Measurements from ENCODE around the gene NAT14. TPM values are rescaled to one million over a fixed set of nuclear protein-coding genes. Genes with fewer than 3 reads are reported as not detected.

Gene NAT14
- total and polyA plus RNA-seq, 2 donors (not counting 3 experiments of a cell fraction or from before 2014, with no cell fraction given), result 39.1 to 44.7 TPM

GRCh38 chr19:55446060-55446459, 38.9 kb upstream of the NAT14 start:
- CTCF ChIA-PET, result interaction anchor here (0.6 to 1.0 kb wide), 3 partner anchors 9 to 206 kb away, joined by 3 to 4 read pairs (median 3); no protein-coding TSS in a partner anchor

More at GRCh38 chr19:55446060-55446459, 38.9 kb upstream of the NAT14 start:
- Histone ChIP-seq H4K20me1 (replicated peaks; ENCODE audit: control insufficient read depth, extremely low read depth, insufficient read depth, low read length) (no peaks in the 10 kb centered on the region), H3K27me3 (ENCODE audit: control insufficient read depth in 2 of 2, insufficient read depth in 2 of 2, low read length in 2 of 2) (peaks cover 37 to 44% of the 10 kb centered on the region in 2 experiments), H3K9ac (replicated peaks; ENCODE audit: extremely low read depth, insufficient read depth, low read length) (no peak overlapping the region), H3K4me2 (ENCODE audit: insufficient read depth, low read length) (no peak overlapping the region), H3K9me1 (replicated peaks; ENCODE audit: control insufficient read depth, extremely low read depth, insufficient read depth, low read length) (no peaks in the 10 kb centered on the region), H3K27ac (ENCODE audit: insufficient read depth, low read depth, low read length) (no peak overlapping the region), H3K4me3 (replicated peaks in 1 of 3; ENCODE audit: insufficient read depth in 1 of 3, low read depth in 1 of 3, low read length in 3 of 3) (no peak overlapping the region), H2AFZ (ENCODE audit: low read depth, low read length) (no peak overlapping the region), H3K9me3 (replicated peaks; ENCODE audit: control insufficient read depth, insufficient read depth, low read length) (no peaks in the 10 kb centered on the region), H3K4me1 (ENCODE audit: control insufficient read depth, extremely low read depth, insufficient read depth, low read length) (no peaks in the 10 kb centered on the region), H3K36me3 (ENCODE audit: control insufficient read depth in 2 of 2, extremely low read depth in 1 of 2, insufficient read depth in 2 of 2, low read length in 2 of 2) (no peaks in the 10 kb centered on the region), H3K79me2 (ENCODE audit: control insufficient read depth, insufficient read depth, low read length) (no peaks in the 10 kb centered on the region)
- FAIRE-seq (no peak), DNase-seq (ENCODE audit: low read depth, low spot score) (no peak)
- no peak for TF ChIP-seq FOS (IDR thresholded peaks at IDR 0.05; ENCODE audit: borderline replicate concordance, insufficient read depth, low read length)
- TF ChIP-seq GATA2 (IDR thresholded peaks at IDR 0.05; ENCODE audit: insufficient read depth, insufficient read length, low read depth, low read length), result no peak
- TF ChIP-seq POLR2AphosphoS5 (IDR thresholded peaks at IDR 0.05; ENCODE audit: insufficient read depth, low read depth, low read length), result no peak
- no peak for TF ChIP-seq JUN (IDR thresholded peaks at IDR 0.05; ENCODE audit: borderline replicate concordance, insufficient read depth, insufficient read length, low read depth)
- TF ChIP-seq, protein P1, sequence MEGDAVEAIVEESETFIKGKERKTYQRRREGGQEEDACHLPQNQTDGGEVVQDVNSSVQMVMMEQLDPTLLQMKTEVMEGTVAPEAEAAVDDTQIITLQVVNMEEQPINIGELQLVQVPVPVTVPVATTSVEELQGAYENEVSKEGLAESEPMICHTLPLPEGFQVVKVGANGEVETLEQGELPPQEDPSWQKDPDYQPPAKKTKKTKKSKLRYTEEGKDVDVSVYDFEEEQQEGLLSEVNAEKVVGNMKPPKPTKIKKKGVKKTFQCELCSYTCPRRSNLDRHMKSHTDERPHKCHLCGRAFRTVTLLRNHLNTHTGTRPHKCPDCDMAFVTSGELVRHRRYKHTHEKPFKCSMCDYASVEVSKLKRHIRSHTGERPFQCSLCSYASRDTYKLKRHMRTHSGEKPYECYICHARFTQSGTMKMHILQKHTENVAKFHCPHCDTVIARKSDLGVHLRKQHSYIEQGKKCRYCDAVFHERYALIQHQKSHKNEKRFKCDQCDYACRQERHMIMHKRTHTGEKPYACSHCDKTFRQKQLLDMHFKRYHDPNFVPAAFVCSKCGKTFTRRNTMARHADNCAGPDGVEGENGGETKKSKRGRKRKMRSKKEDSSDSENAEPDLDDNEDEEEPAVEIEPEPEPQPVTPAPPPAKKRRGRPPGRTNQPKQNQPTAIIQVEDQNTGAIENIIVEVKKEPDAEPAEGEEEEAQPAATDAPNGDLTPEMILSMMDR (IDR thresholded peaks at IDR 0.05; ENCODE audit: extremely low read depth in 1 of 2, insufficient read depth in 1 of 2, low read depth in 1 of 2, low read length in 2 of 2), result no peak
- no peak for TF ChIP-seq EZH2 (IDR thresholded peaks at IDR 0.05; ENCODE audit: borderline replicate concordance, low read depth, low read length, severe bottlenecking)
- no peak for TF ChIP-seq MAX (IDR thresholded peaks at IDR 0.05; ENCODE audit: insufficient read depth, insufficient read length)
- TF ChIP-seq POLR2A (IDR thresholded peaks at IDR 0.05; ENCODE audit: low read depth, low read length), result no peak
- no peak for TF ChIP-seq MYC (IDR thresholded peaks at IDR 0.05; ENCODE audit: low read depth, low read length)
- POLR2A ChIA-PET, result no interaction called here
- dilution Hi-C loops (cut with MboI; ENCODE audit: extremely low pct_ligation_motif_present, low sequenced_read_pairs) (no loop called here), intact Hi-C loops (cut with micrococcal nuclease) (no loop called here)
- BruUV-seq (replicated peaks), result no TSS peak
